Karpas-422 (cell line): Measurements from ENCODE around the gene INPP1. TPM values are rescaled to one million over a fixed set of nuclear protein-coding genes. Genes with fewer than 3 reads are reported as not detected.
"Not testable (repeated sequence)": the region's sequence is repeated elsewhere in the genome, so short reads cannot be mapped to it uniquely, and the experiment has no call there.

ENCODE experiments used
- DNase-seq: peaks from one replicate; pipeline ENCODE4 v3.0.0-alpha.2; 2015
- H2AFZ ChIP-seq: fragments of 200-600 bp; sonication (generic); 2 replicates; pipeline ENCODE4 v1.6.1; 2014; ENCODE audit warnings: antibody characterized with exemption, low read length, mixed read lengths
- H3K27ac ChIP-seq: fragments of 200-600 bp; sonication (generic); 2 replicates; pipeline ENCODE4 v1.5.1; 2014; ENCODE audit warnings: mild to moderate bottlenecking, low read length, moderate library complexity
- H3K27me3 ChIP-seq: fragments of 200-600 bp; sonication (generic); 2 replicates; pipeline ENCODE4 v1.6.1; 2014; ENCODE audit warnings: low read length, mixed read lengths
- H3K36me3 ChIP-seq: fragments of 200-600 bp; sonication (generic); 2 replicates; pipeline ENCODE4 v1.6.1; 2014; ENCODE audit warnings: low read length, mixed read lengths; ENCODE audit not compliant: insufficient read depth
- H3K4me1 ChIP-seq: fragments of 200-600 bp; sonication (generic); 2 replicates; pipeline ENCODE4 v1.6.1; 2014; ENCODE audit warnings: mild to moderate bottlenecking, low read length, mixed read lengths
- H3K4me2 ChIP-seq: fragments of 200-600 bp; sonication (generic); 2 replicates; pipeline ENCODE4 v1.6.1; 2014; ENCODE audit warnings: low read length, low read depth, mild to moderate bottlenecking; ENCODE audit not compliant: poor library complexity, severe bottlenecking
- H3K4me3 ChIP-seq: fragments of 200-600 bp; sonication (generic); 2 replicates; pipeline ENCODE4 v1.5.1; 2014; ENCODE audit warnings: mild to moderate bottlenecking, antibody characterized with exemption, low read length, mixed read lengths
- H3K79me2 ChIP-seq: fragments of 200-600 bp; sonication (generic); 2 replicates; pipeline ENCODE4 v1.6.1; 2014; ENCODE audit warnings: mild to moderate bottlenecking, low read length, mixed read lengths
- H3K9ac ChIP-seq: fragments of 200-600 bp; sonication (generic); 2 replicates; pipeline ENCODE4 v1.6.0; 2014; ENCODE audit warnings: low read length
- H3K9me2 ChIP-seq: fragments of 200-600 bp; sonication (generic), shearing (Covaris generic); replicated peaks from 2 replicates; pipeline ENCODE4 v1.6.0; 2014; ENCODE audit warnings: mild to moderate bottlenecking, low read length, moderate library complexity; ENCODE audit not compliant: insufficient read depth
- H3K9me3 ChIP-seq: fragments of 300-700, 200-600 bp; sonication (generic); 2 replicates; pipeline ENCODE4 v1.6.1; 2014; ENCODE audit warnings: low read length, mixed read lengths
- H4K20me1 ChIP-seq: fragments of 200-600 bp; sonication (generic); 2 replicates; pipeline ENCODE4 v1.6.1; 2014; ENCODE audit warnings: mild to moderate bottlenecking, antibody characterized with exemption, low read length, low read depth; ENCODE audit not compliant: insufficient read depth
- total RNA-seq: library from RNA; depleted of rRNA; stranded (reverse); fragments of >200 nt; shearing (Covaris generic); gene quantifications from 2 replicates; pipeline ENCODE4 v1.2.3, GENCODE V29; 2014; ENCODE audit warnings: low replicate concordance

INPP1 gene
- total RNA-seq, 1 experiment from 2014 or later, result 0.89 TPM

GRCh38 chr2:190325588-190325987 is 17.8 kb upstream of the INPP1 start:
- Histone ChIP-seq H3K4me2 (no peak overlapping the region), H3K9me2 (no peaks in the 10 kb centered on the region), H4K20me1 (no peaks in the 10 kb centered on the region), H2AFZ (no peak overlapping the region), H3K36me3 (no peaks in the 10 kb centered on the region), H3K9me3 (no peaks in the 10 kb centered on the region), H3K4me1 (peaks cover 5% of the 10 kb centered on the region), H3K4me3 (no peak overlapping the region), H3K27me3 (no peaks in the 10 kb centered on the region), H3K27ac (no peak overlapping the region), H3K79me2 (no peaks in the 10 kb centered on the region), H3K9ac (no peak overlapping the region)
- DNase-seq, result no peak

GRCh38 chr2:190327867-190328572 is 15.4 kb upstream of the INPP1 start:
- no peaks in the 10 kb centered on the region for H3K27me3 ChIP-seq
- no peaks in the 10 kb centered on the region for H3K9me3 ChIP-seq
- no peaks in the 10 kb centered on the region for H4K20me1 ChIP-seq
- H3K9ac ChIP-seq, result no peak overlapping the region
- no peak overlapping the region for H2AFZ ChIP-seq
- no peaks in the 10 kb centered on the region for H3K4me1 ChIP-seq
- no peak overlapping the region for H3K4me2 ChIP-seq
- H3K4me3 ChIP-seq, result no peak overlapping the region
- no peak overlapping the region for H3K27ac ChIP-seq
- no peaks in the 10 kb centered on the region for H3K9me2 ChIP-seq
- no peak for DNase-seq
- no peaks in the 10 kb centered on the region for H3K36me3 ChIP-seq
- H3K79me2 ChIP-seq, result no peaks in the 10 kb centered on the region

- Histone ChIP-seq H4K20me1 (no peaks in the 10 kb centered on the region), H3K4me3 (no peak overlapping the region), H3K4me1 (no peaks in the 10 kb centered on the region), H3K4me2 (no peak overlapping the region), H3K9ac (no peak overlapping the region), H3K27ac (no peak overlapping the region), H3K9me2 (no peaks in the 10 kb centered on the region), H3K27me3 (no peaks in the 10 kb centered on the region), H3K36me3 (no peaks in the 10 kb centered on the region), H3K79me2 (no peaks in the 10 kb centered on the region), H3K9me3 (no peaks in the 10 kb centered on the region), H2AFZ (no peak overlapping the region)
- DNase-seq, result no peak
Measured at GRCh38 chr2:190328573-190329147, 14.7 kb upstream of the INPP1 start.

DNA sequence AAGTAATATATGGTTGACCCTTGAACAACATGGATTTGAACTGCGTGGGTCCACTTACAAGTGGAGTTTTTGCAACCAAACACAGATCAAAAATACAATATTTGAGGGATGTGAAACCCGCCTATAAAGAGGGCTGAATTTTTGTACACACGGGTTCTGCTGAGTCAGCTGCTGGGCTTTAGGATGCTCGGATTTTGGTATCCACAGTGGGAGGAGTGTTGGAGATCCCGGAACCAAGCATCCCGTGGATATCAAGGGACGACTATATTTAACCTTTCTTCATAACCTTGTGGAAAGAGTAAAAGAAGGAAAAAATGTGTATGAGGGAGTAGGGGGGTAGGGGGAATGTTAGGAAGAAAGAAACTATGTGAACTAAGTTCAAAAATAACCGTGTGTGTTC is 10.0 kb upstream of the INPP1 start:
- Histone ChIP-seq H3K9me3 (no peaks in the 10 kb centered on the region), H3K4me1 (no peaks in the 10 kb centered on the region), H3K36me3 (no peaks in the 10 kb centered on the region), H3K27ac (no peak overlapping the region), H3K4me3 (no peak overlapping the region), H3K79me2 (no peaks in the 10 kb centered on the region), H3K27me3 (no peaks in the 10 kb centered on the region), H3K4me2 (no peak overlapping the region), H2AFZ (no peak overlapping the region), H3K9ac (no peak overlapping the region), H3K9me2 (no peaks in the 10 kb centered on the region), H4K20me1 (no peaks in the 10 kb centered on the region)
- no peak for DNase-seq

- Histone ChIP-seq H3K27ac (no peak overlapping the region), H3K36me3 (no peaks in the 10 kb centered on the region), H3K9me3 (no peaks in the 10 kb centered on the region), H3K9ac (no peak overlapping the region), H3K4me3 (no peak overlapping the region), H3K27me3 (no peaks in the 10 kb centered on the region), H3K4me1 (no peaks in the 10 kb centered on the region), H3K9me2 (no peaks in the 10 kb centered on the region), H4K20me1 (no peaks in the 10 kb centered on the region), H2AFZ (no peak overlapping the region), H3K4me2 (no peak overlapping the region), H3K79me2 (no peaks in the 10 kb centered on the region)
- DNase-seq, result no peak
Measured at GRCh38 chr2:190333928-190334327, 9.5 kb upstream of the INPP1 start.

GRCh38 chr2:190334479-190335224 is 8.7 kb upstream of the INPP1 start:
- H3K9ac ChIP-seq, result no peak overlapping the region

GRCh38 chr2:190335225-190335559 is 8.2 kb upstream of the INPP1 start:
- H3K27ac ChIP-seq, result no peak overlapping the region
- peaks cover 5% of the 10 kb centered on the region; the same call in 1 of the 2 replicates for H3K4me1 ChIP-seq
- no peaks in the 10 kb centered on the region for H3K9me2 ChIP-seq
- no peaks in the 10 kb centered on the region for H3K36me3 ChIP-seq
- H2AFZ ChIP-seq, result no peak overlapping the region
- no peak overlapping the region for H3K4me3 ChIP-seq
- H4K20me1 ChIP-seq, result no peaks in the 10 kb centered on the region
- H3K9me3 ChIP-seq, result no peaks in the 10 kb centered on the region
- no peak for DNase-seq
- H3K9ac ChIP-seq, result no peak overlapping the region
- H3K27me3 ChIP-seq, result no peaks in the 10 kb centered on the region
- H3K4me2 ChIP-seq, result no peak overlapping the region
- no peaks in the 10 kb centered on the region for H3K79me2 ChIP-seq

More at GRCh38 chr2:190334479-190335224, 8.7 kb upstream of the INPP1 start:
- no peaks in the 10 kb centered on the region for H3K27me3 ChIP-seq
- DNase-seq, result no peak
- H3K27ac ChIP-seq, result no peak overlapping the region
- no peak overlapping the region for H2AFZ ChIP-seq
- H3K4me3 ChIP-seq, result no peak overlapping the region
- no peaks in the 10 kb centered on the region for H3K79me2 ChIP-seq
- H3K9me3 ChIP-seq, result no peaks in the 10 kb centered on the region
- H4K20me1 ChIP-seq, result no peaks in the 10 kb centered on the region
- H3K4me1 ChIP-seq, result peaks cover 5% of the 10 kb centered on the region; the same call in 1 of the 2 replicates
- H3K36me3 ChIP-seq, result no peaks in the 10 kb centered on the region
- no peaks in the 10 kb centered on the region for H3K9me2 ChIP-seq
- H3K4me2 ChIP-seq, result no peak overlapping the region

DNA sequence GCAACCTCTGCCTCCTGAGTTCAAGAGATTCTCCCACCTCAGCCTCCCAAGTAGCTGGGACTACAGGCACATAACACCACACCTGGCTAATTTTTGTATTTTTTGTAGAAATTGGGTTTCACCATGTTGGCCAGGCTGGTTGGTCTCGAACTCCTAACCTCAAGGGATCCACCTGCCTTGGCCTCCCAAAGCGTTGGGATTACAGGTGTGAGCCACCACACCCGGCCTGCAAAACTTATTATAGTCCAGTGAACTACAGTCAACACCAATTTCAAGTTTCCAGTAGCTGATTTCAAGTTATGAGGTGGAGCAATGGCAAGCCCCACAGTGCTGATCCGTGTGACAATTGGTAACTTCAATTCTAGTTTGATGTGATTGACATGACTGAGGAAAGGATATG is 7.8 kb upstream of the INPP1 start:
- H4K20me1 ChIP-seq, H3K4me2 ChIP-seq, H3K27ac ChIP-seq, H3K9me3 ChIP-seq, H2AFZ ChIP-seq, H3K79me2 ChIP-seq, H3K4me1 ChIP-seq, H3K36me3 ChIP-seq, H3K27me3 ChIP-seq, H3K9ac ChIP-seq, H3K4me3 ChIP-seq, DNase-seq, H3K9me2 ChIP-seq: not testable (repeated sequence)
